ENCODE results near the gene TTBK1.
"Not testable (repeated sequence)": the region's sequence is repeated elsewhere in the genome, so short reads cannot be mapped to it uniquely, and the experiment has no call there.

TTBK1 gene

DNA sequence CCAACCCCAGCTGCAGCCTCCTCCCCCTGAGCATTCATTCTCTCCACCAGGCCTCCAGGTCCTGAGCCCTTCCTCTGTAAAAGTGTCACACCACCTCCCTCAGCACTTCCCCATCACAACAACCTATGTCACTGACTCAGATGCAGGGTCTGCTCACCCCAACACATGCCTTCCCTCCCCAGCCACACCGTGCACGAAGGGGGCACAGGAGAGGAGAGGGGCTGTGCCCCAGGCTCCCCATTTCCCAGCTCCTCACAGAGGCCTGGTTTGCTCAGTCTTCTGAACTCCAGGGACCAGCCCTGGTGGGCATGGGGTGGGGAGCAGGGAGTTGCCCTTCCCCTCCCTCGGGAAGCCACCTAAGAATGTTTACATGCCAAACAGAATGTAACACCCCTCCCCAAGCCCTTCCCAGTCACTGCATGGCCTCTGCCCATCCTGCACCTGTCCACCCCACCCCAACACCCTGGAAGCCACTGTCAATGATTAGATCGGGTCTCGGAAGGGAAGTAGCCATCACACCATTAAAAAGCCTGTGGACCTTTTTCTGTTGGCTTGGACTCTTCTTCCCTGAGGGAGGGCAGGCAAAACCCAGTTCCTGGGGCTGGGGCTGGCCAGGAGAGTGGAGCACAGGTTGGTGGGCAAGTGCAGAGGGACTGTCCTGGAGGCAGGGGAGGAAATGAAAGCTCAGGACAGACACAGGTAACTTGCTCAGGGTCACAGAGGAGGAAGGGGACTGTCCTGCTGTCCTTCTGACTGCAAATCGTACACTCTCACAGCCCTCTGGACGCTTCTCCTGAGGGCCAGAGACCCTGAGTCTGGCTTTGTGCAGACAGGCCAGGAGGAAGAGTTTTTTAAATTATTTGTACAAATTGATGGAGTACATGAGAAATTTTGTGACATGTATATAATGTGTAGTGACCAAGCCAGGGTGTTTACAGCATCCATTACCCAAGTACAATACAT lies 44.7 kb downstream of the TTBK1 start:
- DNase-seq (ENCODE audit: low read depth in 2 of 2): no peak

DNA sequence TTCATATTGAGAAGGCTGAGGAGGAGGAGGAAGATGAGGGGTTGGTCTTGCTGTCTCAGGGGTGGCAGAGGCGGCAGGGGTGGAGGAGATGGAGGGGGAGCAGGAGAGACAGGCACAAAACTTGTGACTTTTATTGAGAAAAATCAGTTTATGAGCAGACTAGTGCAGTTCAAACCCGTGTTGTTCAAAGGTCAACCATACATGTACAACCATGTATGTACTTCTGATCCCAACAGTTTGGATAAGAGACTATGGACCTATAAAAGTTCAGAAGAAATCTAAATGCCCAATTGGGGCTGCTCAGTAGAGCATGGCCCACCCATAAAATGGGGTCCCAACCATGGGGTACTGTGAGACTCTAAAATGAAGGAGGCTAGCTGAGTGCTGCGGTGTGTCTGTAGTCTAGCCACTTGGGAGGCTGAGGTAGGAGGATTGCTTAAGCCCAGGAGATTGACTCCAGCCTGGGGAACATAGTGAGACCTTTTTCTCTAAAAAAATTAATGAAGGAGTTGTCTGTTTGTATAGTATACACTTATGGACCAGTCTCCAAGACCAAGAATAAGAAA lies 47.1 kb downstream of the TTBK1 start:
- no peak for DNase-seq (ENCODE audit: low read depth in 2 of 2)

DNA sequence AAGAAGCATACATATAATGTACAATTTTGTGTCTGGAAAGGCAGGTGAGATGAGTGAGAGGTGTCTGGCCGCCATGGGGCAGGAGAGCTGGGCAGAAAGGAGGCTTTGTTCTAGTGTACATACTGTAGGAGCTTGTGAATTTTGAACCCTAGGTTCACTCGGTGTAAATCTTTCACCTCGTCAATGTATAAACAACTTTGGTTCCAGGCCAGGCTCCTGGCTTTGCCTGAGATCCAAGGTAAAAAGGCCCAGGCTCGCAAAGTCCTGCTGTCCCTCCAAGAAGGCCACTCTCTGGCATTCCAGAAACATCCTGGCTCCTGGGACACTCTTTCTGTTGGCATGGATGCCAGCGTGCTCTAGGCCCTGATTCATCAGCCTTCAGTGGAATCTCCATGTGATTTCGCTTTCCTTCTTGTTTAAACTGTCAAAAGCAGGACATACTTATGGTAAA lies 47.6 kb downstream of the TTBK1 start:
- DNase-seq (ENCODE audit: low read depth in 2 of 2): no peak

DNA sequence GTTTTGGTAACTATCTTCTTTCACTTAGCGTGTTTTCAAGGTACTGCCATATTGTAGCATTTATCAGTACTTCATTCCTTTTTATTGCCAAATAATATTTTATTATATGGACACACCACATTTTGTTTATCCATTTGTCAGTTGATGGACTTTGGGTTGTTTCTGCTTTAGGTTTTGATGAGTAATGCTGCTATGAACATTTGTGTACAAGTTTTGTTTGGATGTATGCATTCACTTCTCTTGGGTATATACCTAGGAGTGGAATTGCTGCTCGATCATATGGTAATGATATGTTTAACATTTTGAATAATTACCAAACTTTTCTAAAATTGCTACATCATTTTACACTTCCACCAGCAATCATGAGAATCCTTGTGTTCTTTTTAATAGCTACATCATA lies 48.4 kb downstream of the TTBK1 start:
- no peak for DNase-seq (ENCODE audit: low read depth in 2 of 2)

DNA sequence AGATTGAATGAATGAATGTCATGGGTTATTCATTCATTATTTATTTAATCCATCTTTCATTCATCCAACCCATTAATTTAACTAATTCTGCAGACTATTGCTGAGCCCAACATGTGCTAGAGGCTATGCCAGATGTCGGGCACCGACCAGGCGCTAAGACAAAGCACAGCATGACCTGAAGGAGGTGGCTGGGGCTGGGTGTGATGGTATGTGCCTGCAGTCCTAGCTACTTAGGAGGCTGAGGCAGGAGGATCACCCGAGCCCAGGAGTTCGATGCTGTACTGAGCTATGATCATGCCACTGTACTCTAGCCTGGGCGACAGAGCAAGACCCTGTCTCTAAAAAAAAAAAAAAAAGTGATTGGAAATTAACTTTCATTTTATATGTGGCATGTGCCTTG lies 49.1 kb downstream of the TTBK1 start:
- no peak for DNase-seq (ENCODE audit: low read depth in 2 of 2)

DNA sequence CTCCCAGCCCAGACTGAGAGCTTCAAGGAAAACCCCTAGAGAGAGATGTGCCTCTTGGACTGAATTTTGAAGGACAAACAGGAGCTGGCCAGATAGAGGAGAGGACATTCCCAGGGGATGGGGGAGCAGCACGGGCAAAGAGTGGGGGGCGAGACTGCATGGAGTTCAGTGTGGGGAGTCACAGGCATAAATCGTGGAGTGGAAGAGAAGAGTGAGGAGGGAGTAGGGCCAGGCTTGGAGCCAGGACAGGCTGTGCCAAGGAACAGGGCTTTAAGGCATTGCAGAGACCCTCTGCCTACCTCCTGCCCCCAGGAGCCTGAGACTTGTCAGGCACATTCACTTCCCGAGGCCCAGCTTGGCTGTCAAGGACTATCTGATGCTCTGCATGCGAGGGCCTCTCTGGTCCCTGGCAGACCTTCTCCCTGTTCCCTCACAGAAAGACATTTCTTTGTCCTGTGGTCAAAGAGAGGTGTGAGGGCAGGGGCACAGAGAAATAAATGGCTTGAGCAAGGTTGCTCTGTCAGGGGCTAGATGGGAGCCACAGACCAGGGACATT lies 49.6 kb downstream of the TTBK1 start:
- DNase-seq (ENCODE audit: low read depth in 2 of 2): no peak

DNA sequence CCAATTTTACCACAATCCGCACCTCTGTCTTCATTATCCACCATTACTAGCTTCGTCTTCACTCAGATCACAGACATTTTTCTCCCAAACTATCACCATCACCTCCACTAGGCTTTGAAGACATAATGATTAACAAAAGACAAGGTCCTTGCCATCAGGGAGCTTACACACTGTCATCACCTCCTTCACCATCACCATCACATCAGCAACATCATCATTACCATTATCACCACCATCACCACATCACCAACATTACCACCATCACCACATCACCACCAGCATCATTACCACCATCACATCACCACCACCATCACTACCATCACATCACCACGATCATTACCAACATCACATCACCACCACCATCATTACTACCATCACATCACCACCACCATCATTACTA lies 50.4 kb downstream of the TTBK1 start:
- no peak for DNase-seq (ENCODE audit: low read depth in 2 of 2)

DNA sequence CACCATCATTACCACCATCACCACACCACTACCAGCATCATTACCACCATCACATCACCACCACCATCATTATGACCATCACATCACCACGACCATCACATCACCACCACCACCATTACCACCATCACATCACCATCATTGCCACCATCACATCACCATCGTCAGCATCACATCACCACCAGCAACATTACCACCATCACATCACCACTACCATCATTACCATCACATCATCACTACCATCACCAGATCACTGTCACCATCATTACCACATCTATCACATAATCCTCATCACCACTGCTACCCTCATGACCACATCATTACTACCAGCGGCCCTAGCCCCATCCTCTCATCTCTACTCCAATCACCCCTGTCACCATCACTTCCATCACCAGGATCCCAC lies 51.3 kb downstream of the TTBK1 start:
- DNase-seq (ENCODE audit: low read depth in 2 of 2): no peak

DNA sequence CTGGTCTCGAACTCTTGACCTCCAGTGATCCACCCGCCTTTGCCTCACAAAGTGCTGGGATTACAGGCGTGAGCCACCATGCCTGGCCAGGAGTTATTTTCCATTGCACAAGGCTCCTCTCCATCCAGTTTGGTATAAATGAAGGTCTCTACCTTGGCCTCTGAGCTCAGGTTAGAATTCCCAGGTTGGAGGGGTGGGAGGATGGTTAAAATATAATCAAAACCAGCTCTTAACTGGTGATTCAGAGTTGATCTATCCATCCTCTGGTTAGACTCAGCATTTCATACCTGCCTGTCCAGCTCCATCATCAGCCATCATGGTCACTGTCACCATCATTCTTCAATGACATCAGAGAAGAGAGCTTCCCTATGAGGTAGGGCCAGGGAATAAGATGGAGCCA lies 52.2 kb downstream of the TTBK1 start:
- DNase-seq (ENCODE audit: low read depth in 2 of 2): no peak

DNA sequence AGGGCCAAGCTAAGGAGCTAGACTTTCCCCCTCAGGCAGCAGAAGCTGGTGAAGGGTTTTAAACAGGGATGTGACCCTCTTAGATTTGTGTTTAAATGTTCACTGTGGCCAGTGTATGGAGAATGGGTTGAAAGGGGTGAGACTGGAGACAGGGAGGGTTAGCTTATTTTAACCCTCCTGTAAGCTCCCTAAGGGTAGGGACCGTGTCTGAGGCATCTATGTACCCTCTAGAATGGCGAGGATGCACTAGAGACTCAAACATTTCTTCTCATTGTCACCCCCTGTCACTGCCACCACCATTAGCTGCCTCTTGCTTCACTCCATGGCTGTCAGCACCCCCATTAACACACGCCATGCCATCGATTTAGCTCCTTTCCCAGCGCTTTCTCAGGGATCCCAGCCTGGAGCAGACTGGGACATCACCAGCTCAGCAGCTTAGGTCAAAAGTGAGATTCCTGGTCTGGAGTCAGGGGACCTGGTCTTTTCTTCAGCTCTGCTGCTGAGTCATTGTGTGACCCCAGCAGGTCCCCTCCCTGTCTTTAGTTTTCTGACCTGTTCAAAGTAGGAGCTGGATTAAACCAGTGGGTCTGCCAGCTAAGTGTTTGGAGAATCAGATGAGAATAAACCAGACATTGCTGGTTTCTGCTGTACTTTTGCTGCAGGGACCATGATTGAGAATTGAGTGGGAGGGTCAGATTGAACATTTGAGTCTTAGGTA lies 53.7 kb downstream of the TTBK1 start:
- DNase-seq (ENCODE audit: low read depth in 2 of 2): no peak

DNA sequence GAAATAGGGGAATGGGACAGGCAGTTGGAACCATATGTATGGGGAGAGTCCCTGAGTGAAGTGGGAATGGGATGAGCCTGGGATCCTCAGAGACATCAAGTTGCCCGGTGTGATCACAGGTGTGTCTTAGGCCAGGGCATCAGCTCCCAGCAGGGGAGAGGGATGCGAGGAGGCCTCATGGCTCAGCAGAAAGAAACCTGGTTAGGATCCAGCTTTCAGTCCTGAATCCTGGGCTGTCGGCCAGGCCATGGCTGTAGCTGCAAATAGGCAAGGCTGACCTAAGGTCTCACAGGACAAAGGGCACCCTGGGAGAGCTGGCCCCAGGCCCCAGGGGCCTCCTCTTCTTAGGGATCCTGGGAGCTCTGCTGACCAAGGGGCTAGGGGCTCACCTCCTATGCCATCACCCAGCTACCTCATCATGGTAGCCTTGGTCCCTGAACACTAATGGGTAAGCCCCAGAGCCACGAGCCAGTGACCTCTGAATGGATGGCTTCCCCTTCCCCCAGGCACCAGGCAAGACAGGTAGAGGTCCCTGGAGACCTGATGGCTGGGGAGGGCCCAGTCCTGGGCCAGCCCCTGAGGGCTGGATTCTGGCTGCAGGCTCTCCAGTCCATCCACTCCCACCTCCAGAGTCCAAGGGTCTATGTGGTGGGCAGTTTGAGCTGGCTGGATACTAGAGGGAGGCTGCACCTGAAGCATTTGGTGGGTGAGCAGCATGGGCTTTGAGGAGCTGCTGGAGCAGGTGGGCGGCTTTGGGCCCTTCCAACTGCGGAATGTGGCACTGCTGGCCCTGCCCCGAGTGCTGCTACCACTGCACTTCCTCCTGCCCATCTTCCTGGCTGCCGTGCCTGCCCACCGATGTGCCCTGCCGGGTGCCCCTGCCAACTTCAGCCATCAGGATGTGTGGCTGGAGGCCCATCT lies 54.6 kb downstream of the TTBK1 start, which contains the start of gene SLC22A7:
Gene SLC22A7, plus strand, starts transcription at position 617 of the 921 bp plus-strand sequence. Its CDS starts 99 bp downstream, at position 716.
- DNase-seq (ENCODE audit: low read depth in 2 of 2): no peak

DNA sequence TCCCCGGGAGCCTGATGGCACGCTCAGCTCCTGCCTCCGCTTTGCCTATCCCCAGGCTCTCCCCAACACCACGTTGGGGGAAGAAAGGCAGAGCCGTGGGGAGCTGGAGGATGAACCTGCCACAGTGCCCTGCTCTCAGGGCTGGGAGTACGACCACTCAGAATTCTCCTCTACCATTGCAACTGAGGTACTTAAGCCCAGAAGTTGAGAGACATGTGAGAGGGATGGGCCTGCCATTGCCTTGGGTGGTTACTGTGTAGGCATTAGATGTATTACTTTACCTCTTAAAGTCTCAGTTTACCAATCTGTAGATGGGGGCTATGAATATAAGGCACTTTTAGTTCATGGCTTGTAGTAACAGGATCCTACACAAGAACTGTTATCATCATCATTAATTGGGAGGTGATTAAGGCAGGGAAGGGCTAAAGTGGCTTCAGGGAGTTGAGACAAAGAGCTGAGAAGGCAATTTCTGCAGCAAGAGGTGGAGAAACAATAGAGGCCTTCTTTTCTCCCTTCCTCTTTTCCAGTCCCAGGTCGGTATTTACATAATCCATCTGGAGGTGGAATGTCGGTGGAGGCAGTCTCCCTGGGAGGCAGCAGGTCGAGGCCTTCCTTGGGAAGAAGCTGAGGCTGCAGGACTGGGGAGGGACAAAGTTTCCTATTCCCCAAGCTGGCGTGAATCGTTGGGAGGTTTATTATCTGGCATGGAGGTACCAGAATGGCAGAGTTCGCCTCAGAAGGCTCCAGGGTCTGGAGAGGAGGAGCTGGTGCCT lies 55.5 kb downstream of the TTBK1 start:
- no peak for DNase-seq (ENCODE audit: low read depth in 2 of 2)

DNA sequence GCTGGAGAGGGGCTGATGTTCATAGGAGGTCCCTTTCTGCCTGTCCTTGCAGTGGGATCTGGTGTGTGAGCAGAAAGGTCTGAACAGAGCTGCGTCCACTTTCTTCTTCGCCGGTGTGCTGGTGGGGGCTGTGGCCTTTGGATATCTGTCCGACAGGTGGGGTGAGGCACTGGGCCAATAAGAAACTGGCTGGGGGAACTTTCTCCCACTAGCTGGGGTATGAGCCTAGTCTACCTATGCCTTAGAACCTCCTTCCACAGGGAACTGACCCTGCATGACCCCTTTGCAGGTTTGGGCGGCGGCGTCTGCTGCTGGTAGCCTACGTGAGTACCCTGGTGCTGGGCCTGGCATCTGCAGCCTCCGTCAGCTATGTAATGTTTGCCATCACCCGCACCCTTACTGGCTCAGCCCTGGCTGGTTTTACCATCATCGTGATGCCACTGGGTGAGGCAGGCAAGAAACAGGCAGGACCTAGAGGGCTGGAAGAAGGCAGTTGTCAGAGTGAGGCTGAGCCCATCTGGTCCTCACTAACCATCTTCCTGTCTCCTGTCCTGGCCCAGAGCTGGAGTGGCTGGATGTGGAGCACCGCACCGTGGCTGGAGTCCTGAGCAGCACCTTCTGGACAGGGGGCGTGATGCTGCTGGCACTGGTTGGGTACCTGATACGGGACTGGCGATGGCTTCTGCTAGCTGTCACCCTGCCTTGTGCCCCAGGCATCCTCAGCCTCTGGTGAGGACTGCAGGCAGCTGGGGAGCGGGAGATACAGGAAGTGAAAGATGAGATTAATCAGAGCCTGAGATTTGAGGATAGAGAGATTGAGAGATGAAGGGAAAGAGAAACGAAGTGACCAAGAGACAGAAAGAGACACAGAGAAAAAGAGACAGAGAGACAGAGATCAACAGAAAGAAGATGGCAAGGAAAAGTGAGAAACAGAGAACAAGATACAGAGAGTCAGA lies 56.3 kb downstream of the TTBK1 start:
- DNase-seq (ENCODE audit: low read depth in 2 of 2): no peak

DNA sequence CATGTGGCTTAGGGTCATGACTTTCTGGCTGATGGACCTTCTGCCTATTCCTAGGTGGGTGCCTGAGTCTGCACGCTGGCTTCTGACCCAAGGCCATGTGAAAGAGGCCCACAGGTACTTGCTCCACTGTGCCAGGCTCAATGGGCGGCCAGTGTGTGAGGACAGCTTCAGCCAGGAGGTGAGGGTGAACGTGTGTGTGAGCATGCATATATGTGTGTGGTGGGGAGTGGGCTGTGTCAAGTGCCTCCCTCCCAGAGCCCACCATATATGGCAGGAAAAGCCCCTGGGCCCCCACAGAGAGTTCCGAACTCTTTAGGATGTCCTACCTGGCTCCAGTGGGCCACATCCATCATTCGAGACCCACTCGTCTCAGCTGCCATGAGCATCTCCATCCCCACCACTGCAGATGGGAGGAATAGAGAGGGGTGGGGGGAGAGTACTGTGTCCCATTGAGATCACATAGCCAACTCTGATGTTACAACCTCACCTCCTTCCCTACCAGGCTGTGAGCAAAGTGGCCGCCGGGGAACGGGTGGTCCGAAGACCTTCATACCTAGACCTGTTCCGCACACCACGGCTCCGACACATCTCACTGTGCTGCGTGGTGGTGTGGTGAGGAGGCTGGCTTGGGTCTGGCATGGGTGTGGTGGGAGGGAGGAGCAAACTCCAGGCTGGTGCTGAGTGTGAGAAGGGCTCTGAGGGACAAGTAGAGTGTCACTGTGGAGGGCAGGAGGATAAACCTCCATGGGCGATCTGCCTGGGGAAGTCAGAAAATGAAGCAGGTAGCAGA lies 58.0 kb downstream of the TTBK1 start:
- no peak for DNase-seq (ENCODE audit: low read depth in 2 of 2)

DNA sequence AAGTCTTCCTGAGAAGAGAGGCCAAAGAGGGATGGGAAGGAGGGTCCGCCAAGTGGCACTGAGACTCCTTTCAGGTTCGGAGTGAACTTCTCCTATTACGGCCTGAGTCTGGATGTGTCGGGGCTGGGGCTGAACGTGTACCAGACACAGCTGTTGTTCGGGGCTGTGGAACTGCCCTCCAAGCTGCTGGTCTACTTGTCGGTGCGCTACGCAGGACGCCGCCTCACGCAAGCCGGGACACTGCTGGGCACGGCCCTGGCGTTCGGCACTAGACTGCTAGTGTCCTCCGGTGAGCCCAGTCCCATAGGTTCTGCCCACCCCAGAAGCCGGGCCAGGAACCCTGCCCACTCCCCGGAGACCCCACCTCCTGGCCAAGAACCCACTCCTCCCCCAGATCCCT lies 58.8 kb downstream of the TTBK1 start:
- no peak for DNase-seq (ENCODE audit: low read depth in 2 of 2)

DNA sequence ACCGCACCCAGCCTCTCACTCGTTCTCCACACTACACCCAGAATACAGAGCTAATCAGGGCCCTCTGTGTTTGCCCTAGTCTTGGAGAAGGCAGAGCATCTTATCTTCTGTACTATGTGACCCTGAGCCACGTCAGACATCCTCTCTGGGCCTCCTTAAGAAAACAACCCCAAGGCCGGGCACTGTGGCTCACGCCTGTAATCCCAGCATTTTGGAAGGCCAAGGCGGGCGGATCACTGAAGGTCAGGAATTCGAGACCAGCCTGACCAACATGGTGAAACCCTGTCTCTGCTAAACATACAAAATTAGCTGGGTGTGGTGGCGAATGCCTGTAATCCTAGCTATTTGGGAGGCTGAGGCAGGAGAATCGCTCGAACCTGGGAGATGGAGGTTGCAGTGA lies 59.7 kb downstream of the TTBK1 start:
- DNase-seq (ENCODE audit: low read depth in 2 of 2): not testable (repeated sequence)

DNA sequence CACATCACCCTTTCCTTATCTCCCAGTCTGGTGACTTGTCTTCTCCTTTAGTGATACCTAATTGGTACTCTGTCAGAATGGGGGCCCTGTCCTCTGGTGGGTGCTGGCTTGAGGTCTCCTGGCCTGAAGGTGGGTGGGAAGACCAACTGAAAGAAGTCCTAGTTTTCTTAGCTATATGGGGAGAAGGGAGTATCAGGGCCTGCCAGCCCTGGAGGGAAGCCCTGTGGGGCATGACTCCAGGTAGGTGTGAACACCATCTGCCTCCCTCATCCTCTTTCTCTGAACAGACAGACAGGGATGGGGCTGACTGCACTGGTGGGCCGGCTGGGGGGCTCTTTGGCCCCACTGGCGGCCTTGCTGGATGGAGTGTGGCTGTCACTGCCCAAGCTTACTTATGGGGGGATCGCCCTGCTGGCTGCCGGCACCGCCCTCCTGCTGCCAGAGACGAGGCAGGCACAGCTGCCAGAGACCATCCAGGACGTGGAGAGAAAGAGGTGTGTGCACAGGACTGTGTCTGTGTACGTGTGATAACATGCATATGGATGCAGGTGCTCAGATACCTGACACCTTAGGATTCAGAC lies 60.6 kb downstream of the TTBK1 start:
- no peak for DNase-seq (ENCODE audit: low read depth in 2 of 2)

DNA sequence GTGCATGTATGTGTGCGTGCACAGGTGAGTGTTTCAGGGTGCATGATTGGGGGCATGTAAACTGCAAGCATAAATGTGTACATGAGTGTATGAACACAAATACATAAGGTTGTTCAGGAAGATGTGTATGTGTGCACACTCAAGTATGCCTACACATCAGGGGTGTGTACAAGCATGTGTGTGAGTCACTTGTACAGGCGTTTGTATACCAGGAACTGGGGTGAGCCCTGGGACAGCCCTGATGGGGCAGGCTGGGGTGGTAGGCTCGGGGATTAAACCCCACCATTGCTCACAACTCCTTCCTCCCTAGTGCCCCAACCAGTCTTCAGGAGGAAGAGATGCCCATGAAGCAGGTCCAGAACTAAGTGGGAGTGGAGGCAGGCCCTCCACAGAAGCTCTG lies 61.1 kb downstream of the TTBK1 start:
- no peak for DNase-seq (ENCODE audit: low read depth in 2 of 2)

All from stimulated activated CD8-positive, alpha-beta memory T cell treated with anti-CD3 and anti-CD28 coated beads, Interleukin-2, amount 100 ng/mL, for 48 hours (primary cell).